Vein endothelial cell (primary cell): Measurements from ENCODE around the gene DUS3L. TPM values are rescaled to one million over a fixed set of nuclear protein-coding genes. Genes with fewer than 3 reads are reported as not detected.

ENCODE experiments used
- total RNA-seq: library from RNA; depleted of rRNA; stranded (reverse); fragments of >200 nt; gene quantifications from 2 replicates; pipeline ENCODE4 v1.2.3, GENCODE V29; 2012

DUS3L gene
- total RNA-seq, result 32.0 and 37.2 TPM in 2 replicates

GRCh38 chr19:5790559-5791520 lies at the start of gene DUS3L:
TSS of gene DUS3L (minus strand) at chr19:5791163. CDS start at chr19:5791141, 22 bp downstream.

GRCh38 chr19:5839065-5840017 lies 48.4 kb upstream of the DUS3L start, which contains the start of gene FUT6:
TSS of gene FUT6 (minus strand) at chr19:5839702. CDS start at chr19:5832567, 7,135 bp downstream.

GRCh38 chr19:5804516-5805461 lies 13.8 kb upstream of the DUS3L start, which contains the start of gene NRTN:
TSS of gene NRTN (plus strand) at chr19:5805067. CDS start at chr19:5824166, 19,099 bp downstream.

GRCh38 chr19:5784581-5785147 lies 6.3 kb downstream of the DUS3L start, which contains the start of gene PRR22:
TSS of gene PRR22 (minus strand) at chr19:5784746. CDS start at chr19:5784660, 86 bp downstream.

Other genes starting within 250 kb of the DUS3L start
- gene TINCR, start 223.2 kb downstream of the DUS3L start, total RNA-seq, result 0.29 TPM in 1 of 2 replicates, not detected in the other
- gene SAFB2, start 168.4 kb downstream of the DUS3L start, total RNA-seq, result 32.0 and 48.5 TPM in 2 replicates
- gene SAFB, start 168.1 kb downstream of the DUS3L start, total RNA-seq, result 45.4 and 51.1 TPM in 2 replicates
- 26.4 and 31.4 TPM in 2 replicates for gene MICOS13, start 110.6 kb downstream of the DUS3L start, total RNA-seq
- gene HSD11B1L, start 110.1 kb downstream of the DUS3L start, total RNA-seq, result 6.6 and 12.1 TPM in 2 replicates
- 286 and 384 TPM in 2 replicates for gene RPL36, start 100.9 kb downstream of the DUS3L start, total RNA-seq
- gene LONP1, start 71.0 kb downstream of the DUS3L start, total RNA-seq, result 67.2 and 71.9 TPM in 2 replicates
- gene CATSPERD, start 70.5 kb downstream of the DUS3L start, total RNA-seq, result not detected in 2 replicates
- 0.57 and 0.65 TPM in 2 replicates for gene PRR22, start 6.4 kb downstream of the DUS3L start, total RNA-seq
- gene NRTN, start 13.9 kb upstream of the DUS3L start, total RNA-seq, result not detected in 2 replicates
- not detected in 2 replicates for gene FUT6, start 48.5 kb upstream of the DUS3L start, total RNA-seq
- gene FUT3, start 60.3 kb upstream of the DUS3L start, total RNA-seq, result not detected in 2 replicates
- gene FUT5, start 79.4 kb upstream of the DUS3L start, total RNA-seq, result not detected in 2 replicates
- 321 and 385 TPM in 2 replicates for gene NDUFA11, start 112.6 kb upstream of the DUS3L start, total RNA-seq
- gene VMAC, start 113.7 kb upstream of the DUS3L start, total RNA-seq, result 6.9 and 9.1 TPM in 2 replicates
- gene CAPS, start 123.1 kb upstream of the DUS3L start, total RNA-seq, result 2.3 and 2.5 TPM in 2 replicates
- gene RANBP3, start 187.0 kb upstream of the DUS3L start, total RNA-seq, result 59.7 and 59.8 TPM in 2 replicates